Erythroblast (primary cell): ENCODE data around the gene PDE8B.

Source experiments
- GATA1 ChIP-seq: IDR thresholded peaks from 2 replicates; pipeline ENCODE4 v1.6.1; 2011; ENCODE audit warnings: low read depth, mild to moderate bottlenecking, control low read depth, low read length, moderate library complexity
- POLR2A ChIP-seq: IDR thresholded peaks from 2 replicates; pipeline ENCODE4 v1.6.1; 2011; ENCODE audit warnings: mild to moderate bottlenecking, low read length

- no peak for TF ChIP-seq POLR2A
- TF ChIP-seq GATA1: no peak
Observed at GRCh38 chr5:77463905-77464304, 253.4 kb downstream of the PDE8B start.
